Naive thymus-derived CD8-positive, alpha-beta T cell (primary cell): Measurements from ENCODE around the gene GDF2. TPM values are rescaled to one million over a fixed set of nuclear protein-coding genes. Genes with fewer than 3 reads are reported as not detected.

Experiments used
- ATAC-seq, 2 donors: fragments of 150-1000 bp; cut with Tn5 transposase in 1 of 2; sonication (Bioruptor Pico), chemical (Tn5 transposase) in 1 of 2; 1 replicate in 1 of 2; 2 replicates in 1 of 2; pipeline ENCODE4 v1.10.0; 2021; ENCODE audit warnings: mild to moderate bottlenecking in 2 of 2, moderate library complexity in 2 of 2
- POLR2A ChIA-PET: fragments of 350-600 bp; sonication (Branson Sonifier 250); formaldehyde crosslinking; loops from one replicate; lab custom pipeline; 2021; ENCODE audit warnings: antibody characterized with exemption; lab: Charles Lee
- DNase-seq, 10 donors: peaks; one replicate each; pipeline versions ENCODE4 v3.0.0 to v3.0.0-alpha.2; 2020 to 2022
- H3K27ac Mint-ChIP-seq, 10 donors: one replicate each; pipeline ENCODE4 v1.8.0; 2020 to 2022; ENCODE audit warnings: mild to moderate bottlenecking in 10 of 10, mixed read lengths in 10 of 10, moderate library complexity in 4 of 10, inconsistent platforms in 1 of 10
- H3K27me3 Mint-ChIP-seq, 5 donors: one replicate each; pipeline ENCODE4 v1.8.0; 2021 to 2022; ENCODE audit warnings: mixed read lengths in 5 of 5
- H3K36me3 Mint-ChIP-seq, 3 donors: one replicate each; pipeline ENCODE4 v1.8.0; 2020 to 2022; ENCODE audit warnings: mixed read lengths in 3 of 3, mild to moderate bottlenecking in 2 of 3, inconsistent platforms in 1 of 3
- H3K4me1 Mint-ChIP-seq, 4 donors: one replicate each; pipeline ENCODE4 v1.8.0; 2021 to 2022; ENCODE audit warnings: mixed read lengths in 4 of 4
- H3K4me3 Mint-ChIP-seq, 10 donors: one replicate each; pipeline ENCODE4 v1.8.0; 2020 to 2022; ENCODE audit warnings: mild to moderate bottlenecking in 10 of 10, mixed read lengths in 10 of 10, moderate library complexity in 6 of 10, inconsistent platforms in 1 of 10
- H3K9me3 Mint-ChIP-seq, 9 donors: one replicate each; pipeline ENCODE4 v1.8.0; 2020 to 2022; ENCODE audit warnings: mixed read lengths in 9 of 9, mild to moderate bottlenecking in 3 of 9, inconsistent platforms in 1 of 9, moderate library complexity in 1 of 9
- polyA plus RNA-seq, 3 donors: library from polyadenylated mRNA; unstranded; fragments of 300-500 nt; fragmentation: Illumina TruSeq; gene quantifications; one replicate each; pipeline ENCODE4 v1.2.3, GENCODE V29; 2021
- total RNA-seq, 8 experiments: library from RNA in 2 of 8; stranded (reverse) in 2 of 8; gene quantifications; one replicate each; pipeline ENCODE4 v1.2.3 and lab custom pipeline; 2021 to 2026

The GDF2 gene
- total and polyA plus RNA-seq, 5 experiments from 2014 or later, result not detected

DNA sequence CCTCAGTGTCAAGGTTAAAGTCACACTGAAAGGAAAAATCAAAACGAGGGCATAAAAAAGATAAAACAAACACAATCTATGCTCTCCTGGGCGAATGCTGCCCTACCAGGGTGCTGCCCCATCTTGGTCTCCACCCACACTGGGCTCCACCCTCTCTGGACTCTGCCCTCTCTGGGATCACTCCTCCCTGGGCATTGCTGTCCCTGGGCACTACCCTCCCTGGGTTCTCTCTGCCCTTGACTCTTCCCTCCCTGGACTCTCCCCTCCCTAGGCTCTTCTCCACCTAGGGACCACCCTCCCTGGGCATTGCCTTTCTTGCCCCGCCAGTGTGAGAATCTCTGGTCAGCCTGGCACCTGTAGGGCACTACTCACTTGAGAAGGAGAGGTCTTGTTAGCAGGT is 8.6 kb downstream of the GDF2 start:
- Mint-ChIP-seq H3K9me3 (peaks cover 0 to 9% (median 0%) of the 10 kb centered on the region in 9 donors), H3K4me3 (no peak overlapping the region), H3K36me3 (no peaks in the 10 kb centered on the region), H3K27me3 (peaks cover 0 to 8% (median 0%) of the 10 kb centered on the region in 5 donors), H3K27ac (no peak overlapping the region), H3K4me1 (peaks cover 0 to 12% (median 6%) of the 10 kb centered on the region in 4 donors)
- POLR2A ChIA-PET, result no interaction called here
- DNase-seq, result no peak
- ATAC-seq, result no peak

DNA sequence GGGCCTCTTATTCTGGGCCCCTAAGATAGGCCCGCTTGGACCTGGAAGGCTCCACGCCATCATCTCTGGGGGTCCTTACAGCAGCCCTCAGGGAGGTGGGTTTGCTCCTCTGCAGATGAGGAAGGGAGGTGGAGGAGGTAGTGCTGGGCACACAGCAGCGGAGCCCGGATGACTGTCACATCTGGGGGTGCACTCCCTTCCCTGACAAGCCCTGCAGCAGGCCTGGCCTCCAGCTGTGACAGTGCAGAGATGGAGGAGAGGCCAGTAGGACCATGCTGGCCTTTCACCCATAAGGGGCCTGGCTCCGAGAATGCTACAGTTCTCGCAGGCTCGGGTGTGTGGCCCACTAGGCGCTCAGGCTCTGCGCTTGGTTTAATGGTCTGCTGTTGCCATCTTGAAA is 9.2 kb downstream of the GDF2 start:
- Mint-ChIP-seq H3K27me3 (peaks cover 0 to 8% (median 4%) of the 10 kb centered on the region in 5 donors), H3K4me3 (no peak overlapping the region), H3K36me3 (no peaks in the 10 kb centered on the region), H3K27ac (no peak overlapping the region), H3K9me3 (peaks cover 0 to 9% (median 0%) of the 10 kb centered on the region in 9 donors), H3K4me1 (peaks cover 0 to 12% (median 6%) of the 10 kb centered on the region in 4 donors)
- no peak for ATAC-seq
- POLR2A ChIA-PET, result no interaction called here
- DNase-seq, result no peak

DNA sequence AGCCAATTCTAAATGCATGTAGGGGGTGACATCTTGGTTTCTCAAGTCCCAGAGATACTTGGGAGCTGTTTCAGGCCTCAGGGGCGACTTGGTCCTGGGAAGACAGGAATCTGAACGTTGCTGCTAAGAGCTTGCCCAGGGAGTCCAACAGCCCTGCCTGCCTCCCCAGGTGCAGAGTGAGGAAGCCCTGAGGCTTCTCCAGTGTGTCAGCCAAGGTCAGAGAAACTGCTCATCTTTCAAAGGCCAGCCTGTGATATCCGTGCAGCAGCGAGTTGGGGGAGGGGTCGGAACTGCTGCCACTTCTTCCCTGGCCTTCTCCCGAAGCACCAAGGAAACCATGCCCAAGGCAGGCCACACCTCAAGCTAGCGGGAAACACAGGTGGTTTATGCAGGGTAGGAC is 9.7 kb downstream of the GDF2 start:
- no peaks in the 10 kb centered on the region for H3K36me3 Mint-ChIP-seq
- no peak overlapping the region for H3K27ac Mint-ChIP-seq
- DNase-seq, result no peak
- no peak overlapping the region for H3K4me3 Mint-ChIP-seq
- H3K4me1 Mint-ChIP-seq, result peaks cover 0 to 12% (median 6%) of the 10 kb centered on the region in 4 donors
- H3K9me3 Mint-ChIP-seq, result peaks cover 0 to 9% (median 0%) of the 10 kb centered on the region in 9 donors
- H3K27me3 Mint-ChIP-seq, result peaks cover 0 to 9% (median 4%) of the 10 kb centered on the region in 5 donors
- POLR2A ChIA-PET, result no interaction called here
- no peak for ATAC-seq

DNA sequence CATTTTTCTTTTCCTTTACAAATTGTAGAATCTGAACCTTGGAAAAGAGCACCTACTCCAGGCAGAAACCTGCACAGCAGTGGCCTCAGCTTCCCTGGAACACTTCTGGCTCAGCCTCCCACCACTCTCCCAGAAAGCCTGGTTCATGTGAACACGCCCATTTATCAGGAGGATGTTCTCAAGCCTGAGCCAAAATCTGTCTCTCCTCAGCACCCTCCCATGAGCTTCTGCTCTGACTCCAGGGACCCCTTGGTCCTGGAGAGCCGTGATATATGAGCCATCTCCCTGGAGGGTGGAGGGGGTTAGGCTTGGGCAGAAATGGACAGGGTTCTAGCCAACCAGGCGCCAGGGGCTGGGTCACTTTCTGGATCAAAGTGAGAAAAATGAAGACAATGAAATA is 10.1 kb downstream of the GDF2 start:
- no peak overlapping the region for H3K27ac Mint-ChIP-seq
- H3K36me3 Mint-ChIP-seq, result no peaks in the 10 kb centered on the region
- H3K9me3 Mint-ChIP-seq, result peaks cover 0 to 9% (median 0%) of the 10 kb centered on the region in 9 donors
- no peak for ATAC-seq
- no peak for DNase-seq
- H3K4me1 Mint-ChIP-seq, result peaks cover 0 to 12% (median 6%) of the 10 kb centered on the region in 4 donors
- no peak overlapping the region for H3K4me3 Mint-ChIP-seq
- H3K27me3 Mint-ChIP-seq, result peaks cover 0 to 9% (median 4%) of the 10 kb centered on the region in 5 donors
- POLR2A ChIA-PET, result no interaction called here

DNA sequence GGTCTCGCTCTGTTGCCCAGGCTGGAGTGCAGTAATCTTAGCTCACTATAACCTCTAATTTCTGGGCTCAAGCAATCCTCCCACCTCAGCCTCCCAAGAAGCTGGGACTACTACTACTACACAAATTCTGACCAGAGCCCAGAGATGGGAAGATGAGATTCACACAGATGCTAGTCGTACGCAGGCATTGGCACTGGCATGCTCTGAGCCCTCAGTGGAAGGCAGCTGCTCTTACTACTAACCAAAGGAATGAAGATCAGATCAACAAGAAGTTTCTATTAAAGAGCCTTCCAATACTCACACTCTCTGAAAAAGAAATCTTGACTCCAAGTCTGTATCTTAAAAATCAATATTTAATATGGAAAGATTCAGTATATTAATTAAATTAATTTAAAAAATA is 10.7 kb downstream of the GDF2 start:
- Mint-ChIP-seq H3K4me3 (no peak overlapping the region), H3K27ac (no peak overlapping the region), H3K27me3 (peaks cover 0 to 9% (median 4%) of the 10 kb centered on the region in 5 donors), H3K9me3 (peaks cover 0 to 9% (median 0%) of the 10 kb centered on the region in 9 donors), H3K4me1 (peaks cover 0 to 7% (median 3%) of the 10 kb centered on the region in 4 donors), H3K36me3 (no peaks in the 10 kb centered on the region)
- ATAC-seq, result no peak
- no peak for DNase-seq
- POLR2A ChIA-PET, result no interaction called here

DNA sequence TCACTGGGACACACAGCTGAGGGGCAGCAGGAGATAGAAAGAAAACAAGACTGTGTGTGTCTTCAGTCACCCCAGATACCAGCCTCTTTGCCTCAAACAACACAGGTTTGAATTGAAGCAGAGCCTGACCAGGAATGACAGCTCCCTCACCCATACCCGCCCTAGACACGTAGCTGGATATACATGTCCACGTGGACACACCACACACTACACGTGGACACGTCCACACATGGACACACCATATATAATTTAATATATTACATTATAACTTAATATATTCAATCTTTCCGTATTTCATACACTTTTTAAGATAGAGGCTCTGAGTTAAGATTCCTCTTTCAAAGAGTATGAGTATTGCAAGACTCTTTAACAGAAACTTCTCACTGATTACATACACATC is 11.3 kb downstream of the GDF2 start:
- peaks cover 0 to 9% (median 4%) of the 10 kb centered on the region in 5 donors for H3K27me3 Mint-ChIP-seq
- H3K27ac Mint-ChIP-seq, result no peak overlapping the region
- no peak for DNase-seq
- H3K4me1 Mint-ChIP-seq, result peaks cover 0 to under 1% (median under 1%) of the 10 kb centered on the region in 4 donors
- no peaks in the 10 kb centered on the region for H3K36me3 Mint-ChIP-seq
- ATAC-seq, result no peak
- peaks cover 0 to 3% (median 0%) of the 10 kb centered on the region in 9 donors for H3K9me3 Mint-ChIP-seq
- POLR2A ChIA-PET, result no interaction called here
- no peak overlapping the region for H3K4me3 Mint-ChIP-seq

DNA sequence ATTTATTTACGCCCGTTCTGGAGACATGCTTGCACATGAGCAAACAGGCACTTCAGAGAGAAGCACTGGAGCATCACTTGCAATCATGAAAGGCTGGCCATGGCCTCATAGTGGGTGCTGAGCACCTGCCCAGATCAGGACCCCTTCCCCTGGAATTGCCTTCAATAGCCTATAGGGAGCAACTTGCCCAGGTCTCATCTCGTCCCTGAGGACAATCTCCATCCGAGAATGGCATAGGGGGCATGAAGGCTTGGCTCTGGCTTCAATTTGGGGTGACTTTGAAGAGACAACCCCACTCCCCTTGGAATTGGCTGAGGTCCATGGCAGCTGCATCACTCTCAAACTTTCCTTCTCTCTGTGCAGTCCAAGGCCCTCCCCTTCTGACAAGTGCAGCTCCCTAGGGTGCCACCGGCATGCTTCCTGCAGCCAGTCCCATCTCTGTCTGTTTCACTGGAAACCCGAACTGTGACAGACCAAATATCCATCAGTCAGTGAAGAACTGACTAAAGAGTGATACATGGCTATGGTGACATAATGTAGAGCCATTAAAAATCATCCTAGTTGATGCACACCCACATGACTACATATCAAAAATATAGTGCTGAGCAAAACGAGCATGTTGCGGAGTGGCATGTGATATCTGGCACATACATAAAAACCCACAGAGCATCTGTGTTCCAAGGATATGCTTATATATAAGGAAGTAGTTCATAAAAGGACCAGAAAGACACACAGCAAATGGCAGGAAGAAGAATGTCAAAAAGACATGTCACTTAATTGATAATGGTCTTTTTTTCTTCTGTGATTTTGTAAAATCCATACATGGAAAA is 12.4 kb downstream of the GDF2 start:
- peaks cover 0 to 13% (median 4%) of the 10 kb centered on the region in 5 donors for H3K27me3 Mint-ChIP-seq
- H3K4me1 Mint-ChIP-seq, result no peaks in the 10 kb centered on the region
- H3K9me3 Mint-ChIP-seq, result no peaks in the 10 kb centered on the region
- peak overlapping the region in 1 of 10 donors; percentile 37 for H3K27ac Mint-ChIP-seq
- no peak overlapping the region for H3K4me3 Mint-ChIP-seq
- DNase-seq, result no peak
- POLR2A ChIA-PET, result no interaction called here
- H3K36me3 Mint-ChIP-seq, result no peaks in the 10 kb centered on the region
- ATAC-seq, result no peak

DNA sequence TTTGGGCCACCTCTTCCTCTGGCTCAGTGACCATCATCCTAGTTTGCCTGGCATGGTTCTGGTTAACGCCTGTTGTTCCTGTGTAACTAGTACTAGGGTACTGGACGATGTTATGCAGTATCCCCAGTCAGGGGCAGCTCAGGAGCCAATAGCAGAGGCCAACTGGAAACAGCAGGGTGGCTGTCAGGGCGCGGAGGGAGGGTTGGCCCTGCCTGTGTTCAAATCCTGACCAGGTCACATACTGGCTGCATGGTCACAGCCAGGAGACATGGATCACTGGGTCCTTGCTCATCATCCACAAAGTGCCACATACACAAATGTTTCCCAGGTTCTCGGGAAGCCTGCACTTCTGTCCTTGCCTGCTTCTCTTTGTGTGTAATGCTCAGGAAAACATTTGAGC is 13.7 kb downstream of the GDF2 start:
- Mint-ChIP-seq H3K36me3 (no peaks in the 10 kb centered on the region), H3K4me3 (no peak overlapping the region), H3K27me3 (peaks cover 3 to 24% (median 5%) of the 10 kb centered on the region in 5 donors), H3K4me1 (peaks cover 0 to 5% (median 3%) of the 10 kb centered on the region in 4 donors), H3K9me3 (no peaks in the 10 kb centered on the region), H3K27ac (no peak overlapping the region)
- POLR2A ChIA-PET, result no interaction called here
- DNase-seq, result no peak
- no peak for ATAC-seq

DNA sequence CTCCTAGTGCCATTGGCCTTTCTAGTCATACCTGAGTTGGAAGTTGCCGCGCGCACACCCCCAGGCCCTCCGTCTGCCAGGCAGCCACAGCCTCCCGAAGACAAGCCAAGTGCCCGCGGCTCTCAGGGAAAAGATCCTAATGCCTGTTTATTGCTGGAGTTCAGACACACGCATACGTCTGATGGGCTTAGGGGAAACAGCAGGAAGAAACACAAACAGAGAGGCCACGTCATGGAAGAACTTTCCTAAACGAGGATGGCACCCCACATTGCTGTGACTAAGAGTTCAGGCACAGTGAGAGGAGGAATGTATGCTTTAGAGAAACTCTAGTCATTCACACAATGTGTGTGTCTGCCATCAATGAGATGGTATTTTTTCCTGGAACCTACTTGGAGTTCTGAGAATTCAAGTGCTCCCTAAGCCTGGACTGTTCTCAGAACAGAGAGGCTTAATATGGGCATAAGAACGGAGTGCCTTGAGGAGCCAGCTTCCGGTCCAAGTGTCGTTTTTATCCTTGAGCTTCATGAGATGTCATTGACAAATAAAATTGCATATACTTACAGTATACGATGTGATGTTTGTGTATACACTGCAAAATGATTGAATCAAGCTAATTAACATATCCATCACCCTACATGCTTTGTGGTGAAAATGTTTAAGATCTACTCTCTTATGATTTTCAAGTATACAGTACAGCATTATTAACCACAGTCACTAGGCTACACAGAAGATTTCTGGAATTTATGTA is 14.3 kb downstream of the GDF2 start:
- DNase-seq, result no peak

DNA sequence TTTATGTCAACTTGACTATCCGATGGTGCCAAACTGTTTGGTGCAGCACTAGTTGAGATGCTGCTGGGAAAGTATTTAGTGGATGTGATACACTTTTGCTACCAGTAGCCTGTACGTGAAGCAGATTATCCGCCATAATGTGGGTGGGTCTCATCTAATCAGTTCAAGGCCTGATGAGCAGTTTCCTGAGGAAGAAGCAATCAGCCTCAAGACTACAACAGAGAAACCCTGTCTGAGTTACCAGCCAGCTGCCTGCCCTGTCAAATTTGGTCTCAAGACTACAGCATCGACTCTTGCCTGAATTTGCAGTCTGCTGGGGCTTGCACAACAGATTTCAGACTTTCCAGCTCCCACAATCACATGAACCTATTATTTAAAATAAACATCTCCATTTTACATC is 15.1 kb downstream of the GDF2 start:
- no peaks in the 10 kb centered on the region for H3K36me3 Mint-ChIP-seq
- H3K27me3 Mint-ChIP-seq, result peaks cover 3 to 24% (median 5%) of the 10 kb centered on the region in 5 donors
- no peak overlapping the region for H3K27ac Mint-ChIP-seq
- ATAC-seq, result no peak
- no peak overlapping the region for H3K4me3 Mint-ChIP-seq
- peaks cover 0 to 5% (median 3%) of the 10 kb centered on the region in 4 donors for H3K4me1 Mint-ChIP-seq
- no peaks in the 10 kb centered on the region for H3K9me3 Mint-ChIP-seq
- no peak for DNase-seq
- POLR2A ChIA-PET, result no interaction called here

More for the DNA sequence above, 14.3 kb downstream of the GDF2 start:
- Mint-ChIP-seq H3K4me3 (no peak overlapping the region), H3K4me1 (peaks cover 0 to 5% (median 3%) of the 10 kb centered on the region in 4 donors), H3K27me3 (peaks cover 3 to 24% (median 5%) of the 10 kb centered on the region in 5 donors), H3K9me3 (no peaks in the 10 kb centered on the region), H3K36me3 (no peaks in the 10 kb centered on the region), H3K27ac (no peak overlapping the region)
- POLR2A ChIA-PET, result no interaction called here
- ATAC-seq, result no peak

DNA sequence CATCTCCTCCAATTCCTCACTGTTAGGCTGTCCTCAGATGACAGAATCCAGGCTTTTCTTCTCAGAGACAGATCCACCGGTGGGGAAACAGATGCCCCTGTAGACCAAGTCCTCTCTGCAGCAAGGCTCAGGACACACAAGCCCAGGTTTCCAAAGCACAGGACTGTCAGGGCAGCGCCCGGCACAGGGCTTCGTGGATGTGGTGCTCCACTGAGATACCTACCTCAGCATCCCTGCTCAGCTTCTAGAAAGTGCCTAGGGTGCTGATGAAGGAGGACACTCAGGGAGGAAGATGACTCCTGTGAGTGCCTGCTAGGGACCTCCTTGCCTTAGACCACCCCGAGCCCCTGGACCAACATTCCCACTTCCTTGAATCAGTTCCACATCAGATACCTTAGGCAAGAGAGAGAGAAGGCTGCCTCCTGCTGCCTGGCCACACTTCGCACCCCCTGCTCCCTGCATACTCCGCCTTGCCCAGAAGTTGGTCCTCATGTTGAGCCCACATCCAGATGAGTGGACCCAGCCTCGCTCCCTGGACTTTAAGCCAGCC is 17.0 kb downstream of the GDF2 start:
- Mint-ChIP-seq H3K9me3 (no peaks in the 10 kb centered on the region), H3K27ac (peak overlapping the region in 2 of 10 donors; percentile 48 to 58), H3K4me3 (no peak overlapping the region), H3K4me1 (peaks cover 0 to 5% (median 3%) of the 10 kb centered on the region in 4 donors), H3K36me3 (no peaks in the 10 kb centered on the region), H3K27me3 (peaks cover 3 to 24% (median 5%) of the 10 kb centered on the region in 5 donors)
- DNase-seq (no peak), ATAC-seq (no peak)
- POLR2A ChIA-PET, result no interaction called here

DNA sequence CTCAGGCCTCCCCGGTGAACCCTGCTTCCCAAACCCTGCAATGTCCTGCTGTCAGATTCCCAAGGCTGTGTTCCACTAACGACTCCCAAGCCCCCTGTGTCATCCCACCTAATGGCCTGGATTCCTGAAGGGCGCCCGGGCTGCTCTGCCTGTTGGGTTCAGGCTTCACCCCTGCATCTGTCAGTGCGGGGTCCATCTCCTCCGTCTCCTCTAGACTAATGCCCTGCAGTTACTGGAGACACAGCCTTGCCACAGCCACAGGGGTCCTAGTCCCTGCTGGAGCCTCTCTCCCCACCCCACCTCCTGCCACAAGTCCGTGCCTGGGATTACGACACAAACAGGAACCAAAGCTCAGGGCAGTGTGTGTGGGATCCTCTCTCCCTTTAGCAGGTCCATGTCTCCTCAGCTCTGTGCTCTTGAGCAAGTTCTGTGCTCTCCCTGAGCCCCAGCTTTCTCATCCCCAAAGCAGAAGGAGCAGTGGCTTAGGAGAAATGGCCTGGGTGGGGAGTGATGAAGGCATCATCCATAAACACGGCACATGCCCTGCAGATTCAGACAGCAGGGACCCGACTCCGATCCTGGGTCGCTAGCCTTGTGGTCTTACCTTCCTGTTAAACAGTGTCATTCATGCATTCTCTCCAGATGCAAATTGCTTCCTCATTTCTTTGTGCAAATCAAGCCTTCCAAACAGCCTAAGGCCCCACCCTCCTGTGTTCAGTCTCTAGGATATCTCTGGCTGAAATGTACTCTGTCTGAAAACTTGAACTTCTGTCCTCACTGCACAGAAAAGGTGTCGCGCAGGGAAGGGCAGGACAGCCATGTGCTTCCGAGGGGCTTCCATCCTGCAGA is 17.7 kb downstream of the GDF2 start:
- no peaks in the 10 kb centered on the region for H3K36me3 Mint-ChIP-seq
- H3K4me3 Mint-ChIP-seq, result no peak overlapping the region
- H3K4me1 Mint-ChIP-seq, result peaks cover 0 to 5% (median 3%) of the 10 kb centered on the region in 4 donors
- no peak for ATAC-seq
- peaks cover 3 to 18% (median 5%) of the 10 kb centered on the region in 5 donors for H3K27me3 Mint-ChIP-seq
- peak in 1 of 10 donors; percentile 49 for DNase-seq
- peak overlapping the region in 2 of 10 donors; percentile 48 to 52 for H3K27ac Mint-ChIP-seq
- no peaks in the 10 kb centered on the region for H3K9me3 Mint-ChIP-seq
- POLR2A ChIA-PET, result no interaction called here
